ENCODE results near the gene MYL11.
A peak's percentile ranks its signal among the peaks of the same experiment; 100 is the strongest.

The MYL11 gene

GRCh38 chr16:30351586-30352419 lies 22.8 kb upstream of the MYL11 start:
- TF ChIP-seq, protein P1, sequence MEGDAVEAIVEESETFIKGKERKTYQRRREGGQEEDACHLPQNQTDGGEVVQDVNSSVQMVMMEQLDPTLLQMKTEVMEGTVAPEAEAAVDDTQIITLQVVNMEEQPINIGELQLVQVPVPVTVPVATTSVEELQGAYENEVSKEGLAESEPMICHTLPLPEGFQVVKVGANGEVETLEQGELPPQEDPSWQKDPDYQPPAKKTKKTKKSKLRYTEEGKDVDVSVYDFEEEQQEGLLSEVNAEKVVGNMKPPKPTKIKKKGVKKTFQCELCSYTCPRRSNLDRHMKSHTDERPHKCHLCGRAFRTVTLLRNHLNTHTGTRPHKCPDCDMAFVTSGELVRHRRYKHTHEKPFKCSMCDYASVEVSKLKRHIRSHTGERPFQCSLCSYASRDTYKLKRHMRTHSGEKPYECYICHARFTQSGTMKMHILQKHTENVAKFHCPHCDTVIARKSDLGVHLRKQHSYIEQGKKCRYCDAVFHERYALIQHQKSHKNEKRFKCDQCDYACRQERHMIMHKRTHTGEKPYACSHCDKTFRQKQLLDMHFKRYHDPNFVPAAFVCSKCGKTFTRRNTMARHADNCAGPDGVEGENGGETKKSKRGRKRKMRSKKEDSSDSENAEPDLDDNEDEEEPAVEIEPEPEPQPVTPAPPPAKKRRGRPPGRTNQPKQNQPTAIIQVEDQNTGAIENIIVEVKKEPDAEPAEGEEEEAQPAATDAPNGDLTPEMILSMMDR (IDR thresholded peaks at IDR 0.05; ENCODE audit: extremely low read depth, insufficient read depth, missing control alignments) = no peak
- in situ Hi-C loops (cut with MboI; ENCODE audit: low pct_unique_long_range_greater_than_20kb, low sequenced_read_pairs, unreplicated experiment) = no loop called here
- no peak for DNase-seq (ENCODE audit: low spot score)

GRCh38 chr16:30352488-30353401 lies 21.9 kb upstream of the MYL11 start:
- TF ChIP-seq, protein P1 (IDR thresholded peaks at IDR 0.05; ENCODE audit: extremely low read depth, insufficient read depth, missing control alignments) = no peak
- in situ Hi-C loops (cut with MboI; ENCODE audit: low pct_unique_long_range_greater_than_20kb, low sequenced_read_pairs, unreplicated experiment) = no loop called here
- DNase-seq (ENCODE audit: low spot score) = no peak

DNA sequence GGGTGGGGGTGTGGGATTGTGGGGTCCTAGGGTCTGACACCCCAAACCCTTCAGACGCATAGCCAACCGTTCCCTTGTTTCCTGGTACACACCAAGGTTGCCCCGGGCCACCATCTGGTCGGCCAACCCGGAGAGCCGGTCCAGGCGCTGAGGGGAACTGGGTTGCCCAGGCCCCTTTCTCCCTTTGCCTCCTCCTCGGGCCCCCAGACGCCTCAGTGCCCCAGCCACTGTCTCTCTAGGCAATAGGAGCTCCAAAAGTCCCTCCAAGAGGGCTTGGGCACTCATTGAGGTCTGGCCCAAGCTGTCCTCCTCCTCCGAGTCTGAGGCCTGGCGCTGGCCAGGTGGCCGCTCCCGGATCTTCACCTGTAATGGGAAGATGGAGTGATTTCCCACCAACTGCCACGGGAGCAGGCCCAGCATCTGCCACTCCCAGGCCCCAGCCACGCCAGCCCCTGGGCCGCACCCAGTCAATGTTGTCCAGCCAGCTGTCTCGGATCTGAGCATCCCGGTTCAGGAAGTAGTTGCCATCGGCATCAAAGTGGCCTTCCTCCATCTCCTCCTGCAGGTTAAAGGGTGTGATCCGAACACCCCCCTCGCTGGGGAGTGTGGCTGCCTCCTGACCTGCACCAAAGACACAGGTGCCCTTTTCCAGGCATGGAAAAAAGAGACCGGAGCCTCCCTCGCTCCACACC lies 21.0 kb upstream of the MYL11 start:
- in situ Hi-C loops (cut with MboI; ENCODE audit: low pct_unique_long_range_greater_than_20kb, low sequenced_read_pairs, unreplicated experiment) = no loop called here
- TF ChIP-seq, protein P1 (IDR thresholded peaks at IDR 0.05; ENCODE audit: extremely low read depth, insufficient read depth, missing control alignments) = no peak
- no peak for DNase-seq (ENCODE audit: low spot score)

- TF ChIP-seq, protein P1 (IDR thresholded peaks at IDR 0.05; ENCODE audit: extremely low read depth, insufficient read depth, missing control alignments) = no peak
- DNase-seq (ENCODE audit: low spot score) = no peak
- in situ Hi-C loops (cut with MboI; ENCODE audit: low pct_unique_long_range_greater_than_20kb, low sequenced_read_pairs, unreplicated experiment) = no loop called here
Observed at GRCh38 chr16:30354423-30355143, 20.0 kb upstream of the MYL11 start.

- in situ Hi-C loops (cut with MboI; ENCODE audit: low pct_unique_long_range_greater_than_20kb, low sequenced_read_pairs, unreplicated experiment) = no loop called here
- peak; percentile 89 for DNase-seq (ENCODE audit: low spot score)
- TF ChIP-seq, protein P1 (IDR thresholded peaks at IDR 0.05; ENCODE audit: extremely low read depth, insufficient read depth, missing control alignments) = no peak
Observed at GRCh38 chr16:30355144-30355953, 19.3 kb upstream of the MYL11 start, which contains the start of gene CD2BP2. TSS of gene CD2BP2 (minus strand) at chr16:30355308. CDS start at chr16:30354681, 627 bp downstream.

All from GM13977 (cell line).